NB4 (cell line): ENCODE measurements around the gene RCOR1.

Source experiments
- CTCF ChIP-seq: IDR thresholded peaks from one replicate; pipeline ENCODE4 v1.5.1; 2012; ENCODE audit warnings: low read depth, low read length
- POLR2A ChIP-seq: IDR thresholded peaks from 2 replicates; pipeline ENCODE4 v1.6.1; 2011; ENCODE audit warnings: mild to moderate bottlenecking; ENCODE audit not compliant: insufficient read length; ENCODE audit errors: extremely low read depth
- TF ChIP-seq, protein P1 (sequence below): IDR thresholded peaks from 2 replicates; pipeline ENCODE4 v1.6.1; 2011; ENCODE audit warnings: low read depth, low read length

DNA sequence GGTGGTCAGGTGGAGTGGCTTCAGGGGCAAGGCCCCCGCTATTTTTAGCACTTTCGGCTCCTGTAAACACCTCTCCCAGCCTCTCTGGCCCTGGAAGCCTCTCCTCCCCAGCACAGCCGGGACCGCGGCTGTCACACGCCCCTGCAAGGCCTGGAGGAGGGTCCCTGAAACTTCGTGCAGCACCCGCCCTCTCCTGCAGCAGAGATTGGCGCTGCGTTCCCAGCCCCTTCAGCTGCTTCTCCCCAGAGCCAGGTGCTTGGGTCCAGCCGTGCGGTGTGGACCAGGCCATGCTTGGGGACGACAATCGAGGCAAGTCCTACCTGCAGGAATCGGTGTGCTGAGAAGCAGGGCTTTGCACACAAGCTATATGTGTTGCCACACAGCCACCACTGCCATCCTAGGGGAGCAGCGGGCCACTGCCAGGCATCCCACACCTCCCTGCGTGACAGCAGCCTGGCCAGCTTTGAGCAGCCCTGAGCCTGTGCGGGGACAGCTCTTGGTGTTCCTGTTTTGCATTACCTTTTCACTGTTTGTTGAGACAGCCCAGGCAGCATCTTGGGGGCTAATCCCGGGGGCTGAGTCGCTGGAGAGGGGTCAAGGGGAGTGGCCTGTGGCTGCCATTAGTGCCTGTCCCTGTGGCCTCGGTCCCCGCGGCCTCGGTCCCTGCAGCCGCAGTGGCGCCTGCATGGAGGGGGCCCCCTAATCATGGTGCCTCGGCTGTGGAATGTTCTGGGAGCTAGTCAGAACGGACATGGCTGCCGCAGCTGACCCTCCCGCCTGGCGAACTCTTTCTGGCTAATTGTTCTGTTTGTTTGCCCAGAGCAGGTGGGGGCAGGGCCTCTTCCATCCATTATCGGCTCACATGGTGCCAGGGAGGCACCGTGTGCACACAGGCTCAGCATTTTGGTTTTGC is 157.2 kb downstream of the RCOR1 start:
- no peak for TF ChIP-seq CTCF
- TF ChIP-seq, protein P1, sequence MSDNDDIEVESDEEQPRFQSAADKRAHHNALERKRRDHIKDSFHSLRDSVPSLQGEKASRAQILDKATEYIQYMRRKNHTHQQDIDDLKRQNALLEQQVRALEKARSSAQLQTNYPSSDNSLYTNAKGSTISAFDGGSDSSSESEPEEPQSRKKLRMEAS, result no peak
- no peak for TF ChIP-seq POLR2A
